A172 (cell line): ENCODE measurements around the gene MYO7A. TPM values are rescaled to one million over a fixed set of nuclear protein-coding genes. Genes with fewer than 3 reads are reported as not detected.
"Not testable (repeated sequence)": the region's sequence is repeated elsewhere in the genome, so short reads cannot be mapped to it uniquely, and the experiment has no call there.

Experiments
- DNase-seq: peaks from one replicate; pipeline ENCODE4 v3.0.0-alpha.2; 2015; ENCODE audit warnings: low spot score
- total RNA-seq: library from RNA; depleted of rRNA; stranded (reverse); fragments of >200 nt; shearing (Covaris generic); gene quantifications from 2 replicates; pipeline ENCODE4 v1.2.3, GENCODE V29; 2014

The MYO7A gene
- total RNA-seq, 1 experiment from 2014 or later, result not detected

GRCh38 chr11:77093056-77093891 is 34.8 kb upstream of the MYO7A start:
- DNase-seq, result no peak

GRCh38 chr11:77093987-77094840 is 33.8 kb upstream of the MYO7A start:
- no peak for DNase-seq

- DNase-seq, result no peak
Measured at GRCh38 chr11:77094841-77095365, 33.1 kb upstream of the MYO7A start.

GRCh38 chr11:77095551-77096490 is 32.2 kb upstream of the MYO7A start:
- DNase-seq, result no peak

- DNase-seq, result no peak
Measured at GRCh38 chr11:77096591-77097019, 31.4 kb upstream of the MYO7A start.

- DNase-seq, result not testable (repeated sequence)
Measured at GRCh38 chr11:77097180-77097579, 30.9 kb upstream of the MYO7A start.

- DNase-seq, result no peak
Measured at GRCh38 chr11:77100166-77101042, 27.6 kb upstream of the MYO7A start.

GRCh38 chr11:77101043-77101537 is 27.0 kb upstream of the MYO7A start:
- DNase-seq, result peak; percentile 34

- no peak for DNase-seq
Measured at GRCh38 chr11:77102246-77103210, 25.5 kb upstream of the MYO7A start, which contains the start of gene OMP. TSS of gene OMP (plus strand) at chr11:77102840. CDS start at chr11:77102840, 0 bp downstream.

GRCh38 chr11:77103319-77103718 is 24.7 kb upstream of the MYO7A start:
- DNase-seq, result no peak

- no peak for DNase-seq
Measured at GRCh38 chr11:77104727-77105126, 23.3 kb upstream of the MYO7A start.

- peak; percentile 68 for DNase-seq
Measured at GRCh38 chr11:77106321-77106720, 21.7 kb upstream of the MYO7A start.

GRCh38 chr11:77106759-77107158 is 21.3 kb upstream of the MYO7A start:
- no peak for DNase-seq

GRCh38 chr11:77107950-77108349 is 20.1 kb upstream of the MYO7A start:
- DNase-seq, result peak; percentile 98

GRCh38 chr11:77108436-77108835 is 19.6 kb upstream of the MYO7A start:
- DNase-seq, result no peak

- peak; percentile 69 for DNase-seq
Measured at GRCh38 chr11:77109236-77110019, 18.6 kb upstream of the MYO7A start.

GRCh38 chr11:77110836-77111235 is 17.2 kb upstream of the MYO7A start:
- no peak for DNase-seq

- no peak for DNase-seq
Measured at GRCh38 chr11:77111277-77111676, 16.8 kb upstream of the MYO7A start.
